ENCODE results near the gene BNIPL. TPM values are rescaled to one million over a fixed set of nuclear protein-coding genes. Genes with fewer than 3 reads are reported as not detected.

The BNIPL gene
- total and polyA plus RNA-seq, 2 of the 8 experiments (the other 6 are each of a cell fraction or from before 2014, with no cell fraction given) = 2.4 to 3.3 TPM

GRCh38 chr1:150992626-150993025 is 43.8 kb upstream of the BNIPL start:
- no peak overlapping the region for H2BK15ac ChIP-seq (ENCODE audit: low read length)
- WGBS, 2 experiments (ENCODE audit: extremely low coverage in 1 of 2, insufficient coverage in 1 of 2, insufficient read length in 1 of 2, insufficient replicate concordance in 2 of 2, low coverage in 1 of 2, low lambda C conversion rate in 2 of 2, missing lambda C conversion rate in 1 of 2) = 91% methylated on average over 4 of the region's 4 CpGs; no CpG with 5 or more reads in 1 of the 2 experiments
- POLR2A ChIA-PET (ENCODE audit: partially characterized antibody) = no interaction called here

More at GRCh38 chr1:150992626-150993025, 43.8 kb upstream of the BNIPL start:
- Histone ChIP-seq H3K4me2 (ENCODE audit: insufficient read depth in 1 of 2, low read depth in 2 of 2, low read length in 2 of 2) (no peak overlapping the region), H2AFZ (ENCODE audit: low read length) (no peak overlapping the region), H2AK5ac (ENCODE audit: low read depth, low read length) (no peak overlapping the region), H3K18ac (ENCODE audit: extremely low read depth, low read length) (no peak overlapping the region), H3K79me2 (ENCODE audit: control insufficient read depth in 1 of 2, insufficient read depth in 2 of 2, low read length in 2 of 2) (no peaks in the 10 kb centered on the region), H3K79me1 (ENCODE audit: low read depth, low read length) (no peaks in the 10 kb centered on the region), H3K4ac (replicated peaks; ENCODE audit: insufficient read length, low read depth, low read length) (no peak overlapping the region), H2BK120ac (replicated peaks; ENCODE audit: low read depth, low read length) (no peak overlapping the region), H2BK20ac (ENCODE audit: low read length) (no peak overlapping the region), H4K8ac (ENCODE audit: extremely low read depth, insufficient read depth, low read length) (no peak overlapping the region), H3K9ac (replicated peaks in 1 of 4; ENCODE audit: extremely low read depth in 1 of 4, low read depth in 3 of 4, low read length in 3 of 4) (no peak overlapping the region), H3K14ac (ENCODE audit: insufficient read length) (no peak overlapping the region), H2BK12ac (ENCODE audit: low read depth, low read length) (no peak overlapping the region), H3K56ac (replicated peaks; ENCODE audit: insufficient read length, low read depth, low read length) (no peak overlapping the region), H3K23ac (ENCODE audit: insufficient read length) (no peak overlapping the region), H4K5ac (ENCODE audit: insufficient read length, low read depth, low read length) (no peak overlapping the region), H3K4me1 (replicated peaks in 1 of 4; ENCODE audit: control insufficient read depth in 3 of 4, insufficient read depth in 4 of 4, low read length in 3 of 4) (peaks cover 0 to 4% (median 0%) of the 10 kb centered on the region in 4 experiments; a peak in 1 of 7 replicates), H3K23me2 (ENCODE audit: low read depth, low read length) (no peaks in the 10 kb centered on the region), H4K91ac (replicated peaks; ENCODE audit: insufficient read length, low read length) (no peak overlapping the region), H4K20me1 (replicated peaks in 1 of 2; ENCODE audit: control insufficient read depth in 1 of 2, insufficient read depth in 2 of 2, low read length in 2 of 2) (no peaks in the 10 kb centered on the region), H3K4me3 (ENCODE audit: extremely low read depth in 1 of 4, insufficient read depth in 2 of 4, low read depth in 3 of 4, low read length in 4 of 4) (no peak overlapping the region), H3K36me3 (ENCODE audit: control insufficient read depth in 2 of 4, insufficient read depth in 4 of 4, low read length in 3 of 4) (peaks cover 0 to under 1% (median 0%) of the 10 kb centered on the region in 4 experiments; a peak in 4 of 8 replicates), H3K27ac (ENCODE audit: low read depth, low read length) (no peak overlapping the region), H3K9me3 (ENCODE audit: insufficient read depth in 2 of 2, low read depth in 1 of 2, low read length in 1 of 2) (no peaks in the 10 kb centered on the region), H3K27me3 (replicated peaks in 1 of 4; ENCODE audit: control insufficient read depth in 3 of 4, extremely low read depth in 1 of 4, insufficient read depth in 3 of 4, low read length in 3 of 4) (no peaks in the 10 kb centered on the region), H2BK5ac (ENCODE audit: low read depth, low read length) (no peak overlapping the region)
- no peak for TF ChIP-seq NRF1 (IDR thresholded peaks at IDR 0.05; ENCODE audit: low read depth, low read length)
- no peak for TF ChIP-seq HDAC6 (IDR thresholded peaks at IDR 0.05; ENCODE audit: low read depth, low read length)
- no peak for TF ChIP-seq CBX5 (IDR thresholded peaks at IDR 0.05; ENCODE audit: low read depth, low read length)
- no peak for TF ChIP-seq GABPA (IDR thresholded peaks at IDR 0.05; ENCODE audit: borderline replicate concordance, insufficient read depth, low read length)
- no peak for TF ChIP-seq BACH1 (IDR thresholded peaks at IDR 0.05; ENCODE audit: low read length)
- FAIRE-seq (no peak), DNase-seq (ENCODE audit: low read depth in 1 of 2, low spot score in 2 of 2) (no peak)
- CTCF ChIA-PET (ENCODE audit: partially characterized antibody) = interaction anchor here (0.6 to 6.8 kb wide), 5 partner anchors 9 to 30 kb away, joined by 3 to 85 read pairs (median 4); partner anchors contain the start of gene MINDY1

All from H1 (cell line).